GM18870 (cell line): ENCODE data around the gene OR10AD1.
A peak's percentile ranks its signal among the peaks of the same experiment; 100 is the strongest.
"Not testable (repeated sequence)": the region's sequence is repeated elsewhere in the genome, so short reads cannot be mapped to it uniquely, and the experiment has no call there.

Source experiments
- ATAC-seq: cut with Tn5 transposase; IDR thresholded peaks from one replicate; pipeline ENCODE4 v1.9.1; 2021; ENCODE audit warnings: moderate library complexity; ENCODE audit not compliant: unreplicated experiment

OR10AD1 gene

DNA sequence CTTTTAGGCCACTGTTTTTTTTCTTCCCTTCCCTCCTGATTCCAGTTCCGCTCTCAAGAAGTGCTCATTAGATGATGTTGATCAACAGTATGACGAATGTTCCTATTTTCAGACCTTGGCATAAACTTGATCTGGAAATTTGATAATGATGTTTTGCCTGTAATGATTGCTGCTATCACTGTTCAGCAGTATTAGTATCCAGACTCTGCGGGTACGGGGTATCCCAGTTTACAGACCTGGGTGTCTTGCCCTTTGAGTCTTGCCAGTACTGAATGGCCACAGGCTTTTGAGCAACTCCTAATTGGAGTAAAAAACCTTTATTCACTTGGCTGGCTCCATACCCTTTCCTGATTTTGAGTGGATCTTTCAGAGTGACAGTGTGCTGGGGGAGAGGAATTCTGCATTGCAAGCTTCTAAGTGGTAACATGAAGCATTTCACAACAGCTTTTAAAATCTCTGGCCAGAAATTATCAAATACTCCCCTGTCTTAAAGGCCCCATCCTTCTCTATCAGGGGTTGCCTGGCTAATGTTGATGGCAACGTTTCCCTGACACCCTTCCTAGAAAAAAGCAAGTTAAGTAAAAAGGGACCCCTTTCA, 39.8 kb downstream of the OR10AD1 start:
- no peak for ATAC-seq

DNA sequence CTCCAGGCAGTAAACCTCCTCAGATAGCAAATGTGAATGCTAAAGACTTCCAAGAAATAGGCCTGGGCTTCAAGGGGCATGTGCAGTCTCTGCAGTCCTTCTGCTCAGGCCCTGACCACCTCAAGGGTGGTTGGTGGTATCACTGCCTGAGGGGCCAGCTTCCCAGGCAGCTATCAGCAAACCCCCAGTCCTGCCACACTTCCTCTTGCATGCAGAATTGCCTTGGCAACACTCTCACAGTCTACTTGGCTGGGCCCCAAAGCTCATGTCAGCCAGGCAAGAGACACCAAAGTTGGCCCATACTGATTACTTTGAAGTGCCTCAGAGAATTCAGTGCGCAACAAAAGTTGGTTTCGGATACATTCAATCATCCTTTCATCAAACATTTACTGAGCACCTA, 42.3 kb downstream of the OR10AD1 start:
- ATAC-seq, result no peak

DNA sequence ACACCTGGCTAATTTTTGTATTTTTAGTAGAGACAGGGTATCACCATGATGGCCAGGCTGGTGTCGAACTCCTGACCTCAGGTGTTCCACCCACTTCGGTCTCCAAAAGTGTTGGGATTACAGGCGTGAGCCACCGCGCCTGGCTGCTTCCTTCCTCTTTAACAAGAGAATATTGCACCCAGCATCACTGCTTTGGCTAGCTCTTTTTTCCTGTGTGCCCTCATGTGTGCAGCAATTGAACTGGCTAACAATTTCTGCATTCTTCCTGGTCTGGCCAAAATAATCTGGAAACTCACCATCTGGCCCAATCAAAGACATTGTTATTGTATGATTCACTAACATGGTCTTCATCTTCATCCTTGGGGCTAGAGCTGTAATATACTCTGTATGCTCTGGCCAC, 43.0 kb downstream of the OR10AD1 start:
- ATAC-seq, result no peak

DNA sequence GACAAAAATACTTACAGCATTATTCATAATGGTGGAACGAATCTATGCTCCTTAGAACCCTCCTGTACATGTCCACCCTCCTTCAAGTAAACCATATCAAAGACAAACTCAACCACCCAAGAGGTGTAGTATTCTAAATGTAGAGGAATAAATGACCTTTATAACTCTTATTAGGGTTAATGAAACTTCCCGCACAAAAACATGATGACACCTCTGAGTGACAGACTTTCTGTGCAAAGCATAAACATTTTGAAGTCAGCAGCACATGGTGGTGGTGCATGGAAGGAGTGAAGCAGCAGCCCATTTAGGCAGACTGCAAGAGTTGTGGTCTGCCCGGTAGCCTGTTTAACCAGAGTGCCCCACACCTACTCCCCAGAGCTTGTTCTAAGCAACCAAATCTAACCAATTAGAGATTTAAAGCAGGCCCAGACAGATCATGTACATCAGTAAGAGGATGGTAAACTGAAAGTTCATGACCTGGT, 45.2 kb downstream of the OR10AD1 start:
- no peak for ATAC-seq

DNA sequence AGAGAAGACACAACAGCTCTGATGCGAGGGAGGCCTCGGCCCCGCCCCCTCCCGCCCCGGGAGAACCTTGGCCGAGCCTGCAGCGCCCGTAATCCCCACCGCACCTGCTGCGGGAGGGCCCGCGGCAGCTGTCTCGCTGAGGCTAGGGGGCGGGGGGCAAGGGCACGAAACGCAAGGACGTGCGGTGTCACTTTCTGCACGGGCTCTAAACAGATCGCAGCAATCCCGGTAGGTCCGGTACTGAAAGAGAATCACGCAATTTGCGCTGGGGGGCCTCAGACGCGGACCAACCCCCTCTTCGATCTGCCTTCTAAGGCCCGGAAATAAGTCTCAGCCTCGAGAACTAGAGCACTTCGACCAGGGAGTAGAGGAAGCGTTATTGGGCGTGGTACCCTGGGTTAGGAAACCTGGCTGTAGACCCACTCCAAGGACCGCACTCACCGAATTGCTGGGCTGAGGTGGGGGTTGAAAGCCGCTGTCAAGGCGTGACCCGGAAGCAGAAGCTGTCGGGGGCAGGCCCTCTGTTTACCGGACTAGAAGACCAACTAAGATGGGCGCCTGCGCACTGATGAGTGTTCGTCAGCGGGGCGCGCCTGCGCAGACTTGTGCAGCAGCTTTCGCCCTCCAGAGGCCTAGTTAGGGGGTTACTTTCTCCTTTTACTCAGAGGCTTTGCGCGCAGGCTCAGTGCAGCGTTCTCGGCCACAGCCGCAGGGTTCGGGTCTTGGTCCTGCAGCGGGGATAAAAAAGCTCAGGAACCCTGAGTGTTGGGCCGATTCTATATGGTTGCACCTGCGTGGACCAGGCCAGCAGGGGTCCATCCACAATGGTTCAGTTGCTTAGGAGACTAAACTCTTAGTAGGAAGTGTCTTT, 45.8 kb downstream of the OR10AD1 start, which contains the start of gene ASB8:
Gene ASB8, minus strand, starts transcription at position 498 of the 871 bp plus-strand sequence. CDS start 4,019 bp downstream, outside the sequence.
- peak; percentile 85 for ATAC-seq

DNA sequence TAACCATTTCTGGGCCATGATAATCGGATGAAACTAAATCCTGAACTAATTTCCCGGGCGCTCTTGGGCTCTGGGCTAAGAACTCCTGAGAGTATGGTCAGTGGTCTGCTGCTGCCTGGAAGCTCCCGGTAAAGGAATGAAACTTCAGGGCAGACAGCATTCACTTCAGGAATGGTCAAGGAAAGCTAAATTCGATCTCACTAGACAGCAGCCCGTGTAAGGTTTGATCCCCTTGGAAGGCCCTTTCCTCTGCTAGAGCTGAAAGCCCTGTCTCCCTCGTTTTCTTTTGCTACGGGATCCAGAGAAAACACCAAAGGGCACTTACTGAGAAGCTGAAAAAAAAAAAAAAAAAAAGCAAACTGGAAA, 46.5 kb downstream of the OR10AD1 start:
- ATAC-seq, result no peak

DNA sequence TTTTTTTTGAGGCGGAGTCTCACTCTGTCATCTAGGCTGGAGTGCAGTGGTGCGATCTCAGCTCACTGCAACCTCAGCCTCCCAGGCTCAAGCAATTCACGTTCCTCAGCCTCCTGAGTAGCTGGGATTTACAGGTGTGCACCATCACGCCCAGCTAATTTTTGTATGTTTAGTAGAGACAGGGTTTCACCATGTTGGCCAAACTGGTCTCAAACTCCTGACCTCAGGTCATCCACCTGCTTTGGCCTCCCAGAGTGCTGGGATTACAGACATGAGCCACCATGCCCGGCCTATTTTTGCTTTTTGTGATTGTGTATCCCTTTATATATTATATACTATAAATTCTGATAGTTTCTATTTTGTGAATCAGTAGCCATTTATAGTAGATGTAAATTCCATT, 47.3 kb downstream of the OR10AD1 start:
- ATAC-seq, result not testable (repeated sequence)
